K562 (cell line): Measurements from ENCODE around the gene LRRC74B. TPM values are rescaled to one million over a fixed set of nuclear protein-coding genes. Genes with fewer than 3 reads are reported as not detected.

Experiments used
- CC2D1A ChIP-seq: fragments of 450-650 bp; IDR thresholded peaks from 2 replicates; pipeline ENCODE4 v1.6.1; 2017; ENCODE audit warnings: mild to moderate bottlenecking
- HNRNPK ChIP-seq: fragments of 200-400 bp; formaldehyde crosslinking; IDR thresholded peaks from one replicate; pipeline ENCODE4 v1.6.1; 2018; ENCODE audit warnings: mild to moderate bottlenecking, low read depth, low read length; ENCODE audit not compliant: poor library complexity, severe bottlenecking
- ZSCAN29 ChIP-seq: fragments of 450-650 bp; IDR thresholded peaks from 2 replicates; pipeline ENCODE4 v1.6.1; 2017
- polyA plus RNA-seq, 8 experiments: library from polyadenylated mRNA; depleted of rRNA in 4 of 8; stranded (reverse) in 5 of 8; unstranded in 3 of 8; fragments of >200 nt; fragmentation: Nextera tagmentation in 2 of 8; fragmentation: Illumina TruSeq in 1 of 8; extraction: Ambion mirVana in 2 of 8; extraction: Trizol in 1 of 8; gene quantifications; 2 replicates each; pipeline versions ENCODE4 v1.2.1 to v1.2.3, GENCODE V29; 2011 to 2014; ENCODE audit warnings: inconsistent platforms in 1 of 8, missing spikeins in 1 of 8
- total RNA-seq, 7 experiments: library from RNA; depleted of rRNA in 6 of 7; stranded (reverse); fragments of >200 nt in 6 of 7; fragmentation: Illumina TruSeq in 2 of 7; extraction: Trizol in 2 of 7; gene quantifications; 2 replicates each; pipeline versions ENCODE4 v1.2.1 to v1.2.3, GENCODE V29; 2011 to 2021; ENCODE audit warnings: low replicate concordance in 1 of 7
- TF ChIP-seq, protein P1 (sequence below): fragments of 250-450 bp; sonication (Bioruptor Pico); IDR thresholded peaks from 2 replicates; pipeline ENCODE4 v1.4.0; 2020; ENCODE audit warnings: borderline replicate concordance
- TF ChIP-seq, protein P2 (sequence below): fragments of 200-600 bp; sonication (generic); IDR thresholded peaks from one replicate; pipeline ENCODE4 v1.6.1; 2012; ENCODE audit warnings: mild to moderate bottlenecking, low read depth, low read length, inconsistent platforms
- TF ChIP-seq, protein P3 (sequence below): fragments of 450-650 bp; IDR thresholded peaks from 2 replicates; pipeline ENCODE4 v1.7.0; 2016; ENCODE audit warnings: borderline replicate concordance
- TF ChIP-seq, protein P4 (sequence below): sonication (generic); formaldehyde crosslinking; IDR thresholded peaks from 2 replicates; pipeline ENCODE4 v1.8.0; 2022; ENCODE audit warnings: mild to moderate bottlenecking, missing genetic modification reagents, borderline replicate concordance
- TF ChIP-seq, protein P5 (sequence below): fragments of 450-650 bp; IDR thresholded peaks from 2 replicates; pipeline ENCODE4 v1.6.1; 2017; ENCODE audit warnings: mild to moderate bottlenecking, moderate library complexity

The LRRC74B gene
- total and polyA plus RNA-seq, 9 of the 15 experiments (the other 6 are each of a cell fraction or from before 2014, with no cell fraction given) = not detected

DNA sequence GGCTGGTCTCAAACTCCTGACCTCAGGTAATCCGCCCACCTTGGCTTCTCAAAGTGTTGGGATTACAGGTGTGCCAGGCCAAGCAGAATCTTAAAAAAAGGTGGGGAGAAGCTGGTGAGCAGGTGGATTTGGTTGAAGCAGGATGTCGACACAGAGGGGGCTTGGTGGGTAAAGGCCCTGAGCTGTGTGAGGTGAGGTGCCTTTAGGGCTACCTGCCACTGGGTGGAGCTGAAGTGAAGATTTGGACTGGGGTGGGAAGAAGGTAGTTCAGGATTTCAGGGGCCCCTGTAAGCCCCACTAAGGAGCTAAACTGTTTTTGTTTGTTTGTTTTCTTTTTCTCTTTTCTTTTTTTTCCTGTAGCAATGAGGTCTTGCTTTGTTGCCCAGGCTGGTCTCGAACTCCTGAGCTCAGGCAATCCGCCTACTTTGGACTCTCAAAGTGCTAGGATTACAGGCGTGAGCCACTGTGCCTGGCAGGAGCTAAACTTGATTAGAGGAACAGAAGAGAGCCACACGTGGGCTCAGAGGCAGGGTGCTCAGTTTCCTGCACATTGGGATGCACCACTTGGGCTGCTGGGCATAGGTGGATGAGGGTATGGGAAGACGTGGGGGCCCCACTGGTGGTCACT lies 24.8 kb upstream of the LRRC74B start (continued):
- TF ChIP-seq, protein P1, sequence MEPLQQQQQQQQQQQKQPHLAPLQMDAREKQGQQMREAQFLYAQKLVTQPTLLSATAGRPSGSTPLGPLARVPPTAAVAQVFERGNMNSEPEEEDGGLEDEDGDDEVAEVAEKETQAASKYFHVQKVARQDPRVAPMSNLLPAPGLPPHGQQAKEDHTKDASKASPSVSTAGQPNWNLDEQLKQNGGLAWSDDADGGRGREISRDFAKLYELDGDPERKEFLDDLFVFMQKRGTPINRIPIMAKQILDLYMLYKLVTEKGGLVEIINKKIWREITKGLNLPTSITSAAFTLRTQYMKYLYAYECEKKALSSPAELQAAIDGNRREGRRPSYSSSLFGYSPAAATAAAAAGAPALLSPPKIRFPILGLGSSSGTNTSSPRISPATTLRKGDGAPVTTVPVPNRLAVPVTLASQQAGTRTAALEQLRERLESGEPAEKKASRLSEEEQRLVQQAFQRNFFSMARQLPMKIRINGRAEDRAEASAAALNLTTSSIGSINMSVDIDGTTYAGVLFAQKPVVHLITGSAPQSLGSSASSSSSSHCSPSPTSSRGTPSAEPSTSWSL = peak; percentile 26; the same call in 1 of the 2 replicates
- TF ChIP-seq CC2D1A (no peak), HNRNPK (no peak), ZSCAN29 (no peak)
- TF ChIP-seq, protein P2, sequence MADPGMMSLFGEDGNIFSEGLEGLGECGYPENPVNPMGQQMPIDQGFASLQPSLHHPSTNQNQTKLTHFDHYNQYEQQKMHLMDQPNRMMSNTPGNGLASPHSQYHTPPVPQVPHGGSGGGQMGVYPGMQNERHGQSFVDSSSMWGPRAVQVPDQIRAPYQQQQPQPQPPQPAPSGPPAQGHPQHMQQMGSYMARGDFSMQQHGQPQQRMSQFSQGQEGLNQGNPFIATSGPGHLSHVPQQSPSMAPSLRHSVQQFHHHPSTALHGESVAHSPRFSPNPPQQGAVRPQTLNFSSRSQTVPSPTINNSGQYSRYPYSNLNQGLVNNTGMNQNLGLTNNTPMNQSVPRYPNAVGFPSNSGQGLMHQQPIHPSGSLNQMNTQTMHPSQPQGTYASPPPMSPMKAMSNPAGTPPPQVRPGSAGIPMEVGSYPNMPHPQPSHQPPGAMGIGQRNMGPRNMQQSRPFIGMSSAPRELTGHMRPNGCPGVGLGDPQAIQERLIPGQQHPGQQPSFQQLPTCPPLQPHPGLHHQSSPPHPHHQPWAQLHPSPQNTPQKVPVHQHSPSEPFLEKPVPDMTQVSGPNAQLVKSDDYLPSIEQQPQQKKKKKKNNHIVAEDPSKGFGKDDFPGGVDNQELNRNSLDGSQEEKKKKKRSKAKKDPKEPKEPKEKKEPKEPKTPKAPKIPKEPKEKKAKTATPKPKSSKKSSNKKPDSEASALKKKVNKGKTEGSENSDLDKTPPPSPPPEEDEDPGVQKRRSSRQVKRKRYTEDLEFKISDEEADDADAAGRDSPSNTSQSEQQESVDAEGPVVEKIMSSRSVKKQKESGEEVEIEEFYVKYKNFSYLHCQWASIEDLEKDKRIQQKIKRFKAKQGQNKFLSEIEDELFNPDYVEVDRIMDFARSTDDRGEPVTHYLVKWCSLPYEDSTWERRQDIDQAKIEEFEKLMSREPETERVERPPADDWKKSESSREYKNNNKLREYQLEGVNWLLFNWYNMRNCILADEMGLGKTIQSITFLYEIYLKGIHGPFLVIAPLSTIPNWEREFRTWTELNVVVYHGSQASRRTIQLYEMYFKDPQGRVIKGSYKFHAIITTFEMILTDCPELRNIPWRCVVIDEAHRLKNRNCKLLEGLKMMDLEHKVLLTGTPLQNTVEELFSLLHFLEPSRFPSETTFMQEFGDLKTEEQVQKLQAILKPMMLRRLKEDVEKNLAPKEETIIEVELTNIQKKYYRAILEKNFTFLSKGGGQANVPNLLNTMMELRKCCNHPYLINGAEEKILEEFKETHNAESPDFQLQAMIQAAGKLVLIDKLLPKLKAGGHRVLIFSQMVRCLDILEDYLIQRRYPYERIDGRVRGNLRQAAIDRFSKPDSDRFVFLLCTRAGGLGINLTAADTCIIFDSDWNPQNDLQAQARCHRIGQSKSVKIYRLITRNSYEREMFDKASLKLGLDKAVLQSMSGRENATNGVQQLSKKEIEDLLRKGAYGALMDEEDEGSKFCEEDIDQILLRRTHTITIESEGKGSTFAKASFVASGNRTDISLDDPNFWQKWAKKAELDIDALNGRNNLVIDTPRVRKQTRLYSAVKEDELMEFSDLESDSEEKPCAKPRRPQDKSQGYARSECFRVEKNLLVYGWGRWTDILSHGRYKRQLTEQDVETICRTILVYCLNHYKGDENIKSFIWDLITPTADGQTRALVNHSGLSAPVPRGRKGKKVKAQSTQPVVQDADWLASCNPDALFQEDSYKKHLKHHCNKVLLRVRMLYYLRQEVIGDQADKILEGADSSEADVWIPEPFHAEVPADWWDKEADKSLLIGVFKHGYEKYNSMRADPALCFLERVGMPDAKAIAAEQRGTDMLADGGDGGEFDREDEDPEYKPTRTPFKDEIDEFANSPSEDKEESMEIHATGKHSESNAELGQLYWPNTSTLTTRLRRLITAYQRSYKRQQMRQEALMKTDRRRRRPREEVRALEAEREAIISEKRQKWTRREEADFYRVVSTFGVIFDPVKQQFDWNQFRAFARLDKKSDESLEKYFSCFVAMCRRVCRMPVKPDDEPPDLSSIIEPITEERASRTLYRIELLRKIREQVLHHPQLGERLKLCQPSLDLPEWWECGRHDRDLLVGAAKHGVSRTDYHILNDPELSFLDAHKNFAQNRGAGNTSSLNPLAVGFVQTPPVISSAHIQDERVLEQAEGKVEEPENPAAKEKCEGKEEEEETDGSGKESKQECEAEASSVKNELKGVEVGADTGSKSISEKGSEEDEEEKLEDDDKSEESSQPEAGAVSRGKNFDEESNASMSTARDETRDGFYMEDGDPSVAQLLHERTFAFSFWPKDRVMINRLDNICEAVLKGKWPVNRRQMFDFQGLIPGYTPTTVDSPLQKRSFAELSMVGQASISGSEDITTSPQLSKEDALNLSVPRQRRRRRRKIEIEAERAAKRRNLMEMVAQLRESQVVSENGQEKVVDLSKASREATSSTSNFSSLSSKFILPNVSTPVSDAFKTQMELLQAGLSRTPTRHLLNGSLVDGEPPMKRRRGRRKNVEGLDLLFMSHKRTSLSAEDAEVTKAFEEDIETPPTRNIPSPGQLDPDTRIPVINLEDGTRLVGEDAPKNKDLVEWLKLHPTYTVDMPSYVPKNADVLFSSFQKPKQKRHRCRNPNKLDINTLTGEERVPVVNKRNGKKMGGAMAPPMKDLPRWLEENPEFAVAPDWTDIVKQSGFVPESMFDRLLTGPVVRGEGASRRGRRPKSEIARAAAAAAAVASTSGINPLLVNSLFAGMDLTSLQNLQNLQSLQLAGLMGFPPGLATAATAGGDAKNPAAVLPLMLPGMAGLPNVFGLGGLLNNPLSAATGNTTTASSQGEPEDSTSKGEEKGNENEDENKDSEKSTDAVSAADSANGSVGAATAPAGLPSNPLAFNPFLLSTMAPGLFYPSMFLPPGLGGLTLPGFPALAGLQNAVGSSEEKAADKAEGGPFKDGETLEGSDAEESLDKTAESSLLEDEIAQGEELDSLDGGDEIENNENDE = no peak
- TF ChIP-seq, protein P3, sequence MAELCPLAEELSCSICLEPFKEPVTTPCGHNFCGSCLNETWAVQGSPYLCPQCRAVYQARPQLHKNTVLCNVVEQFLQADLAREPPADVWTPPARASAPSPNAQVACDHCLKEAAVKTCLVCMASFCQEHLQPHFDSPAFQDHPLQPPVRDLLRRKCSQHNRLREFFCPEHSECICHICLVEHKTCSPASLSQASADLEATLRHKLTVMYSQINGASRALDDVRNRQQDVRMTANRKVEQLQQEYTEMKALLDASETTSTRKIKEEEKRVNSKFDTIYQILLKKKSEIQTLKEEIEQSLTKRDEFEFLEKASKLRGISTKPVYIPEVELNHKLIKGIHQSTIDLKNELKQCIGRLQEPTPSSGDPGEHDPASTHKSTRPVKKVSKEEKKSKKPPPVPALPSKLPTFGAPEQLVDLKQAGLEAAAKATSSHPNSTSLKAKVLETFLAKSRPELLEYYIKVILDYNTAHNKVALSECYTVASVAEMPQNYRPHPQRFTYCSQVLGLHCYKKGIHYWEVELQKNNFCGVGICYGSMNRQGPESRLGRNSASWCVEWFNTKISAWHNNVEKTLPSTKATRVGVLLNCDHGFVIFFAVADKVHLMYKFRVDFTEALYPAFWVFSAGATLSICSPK = no peak
- TF ChIP-seq, protein P4, sequence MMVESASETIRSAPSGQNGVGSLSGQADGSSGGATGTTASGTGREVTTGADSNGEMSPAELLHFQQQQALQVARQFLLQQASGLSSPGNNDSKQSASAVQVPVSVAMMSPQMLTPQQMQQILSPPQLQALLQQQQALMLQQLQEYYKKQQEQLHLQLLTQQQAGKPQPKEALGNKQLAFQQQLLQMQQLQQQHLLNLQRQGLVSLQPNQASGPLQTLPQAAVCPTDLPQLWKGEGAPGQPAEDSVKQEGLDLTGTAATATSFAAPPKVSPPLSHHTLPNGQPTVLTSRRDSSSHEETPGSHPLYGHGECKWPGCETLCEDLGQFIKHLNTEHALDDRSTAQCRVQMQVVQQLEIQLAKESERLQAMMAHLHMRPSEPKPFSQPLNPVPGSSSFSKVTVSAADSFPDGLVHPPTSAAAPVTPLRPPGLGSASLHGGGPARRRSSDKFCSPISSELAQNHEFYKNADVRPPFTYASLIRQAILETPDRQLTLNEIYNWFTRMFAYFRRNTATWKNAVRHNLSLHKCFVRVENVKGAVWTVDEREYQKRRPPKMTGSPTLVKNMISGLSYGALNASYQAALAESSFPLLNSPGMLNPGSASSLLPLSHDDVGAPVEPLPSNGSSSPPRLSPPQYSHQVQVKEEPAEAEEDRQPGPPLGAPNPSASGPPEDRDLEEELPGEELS = no peak
- TF ChIP-seq, protein P5, sequence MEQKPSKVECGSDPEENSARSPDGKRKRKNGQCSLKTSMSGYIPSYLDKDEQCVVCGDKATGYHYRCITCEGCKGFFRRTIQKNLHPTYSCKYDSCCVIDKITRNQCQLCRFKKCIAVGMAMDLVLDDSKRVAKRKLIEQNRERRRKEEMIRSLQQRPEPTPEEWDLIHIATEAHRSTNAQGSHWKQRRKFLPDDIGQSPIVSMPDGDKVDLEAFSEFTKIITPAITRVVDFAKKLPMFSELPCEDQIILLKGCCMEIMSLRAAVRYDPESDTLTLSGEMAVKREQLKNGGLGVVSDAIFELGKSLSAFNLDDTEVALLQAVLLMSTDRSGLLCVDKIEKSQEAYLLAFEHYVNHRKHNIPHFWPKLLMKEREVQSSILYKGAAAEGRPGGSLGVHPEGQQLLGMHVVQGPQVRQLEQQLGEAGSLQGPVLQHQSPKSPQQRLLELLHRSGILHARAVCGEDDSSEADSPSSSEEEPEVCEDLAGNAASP = no peak
